ENCODE data around the gene FBXW9. TPM values are rescaled to one million over a fixed set of nuclear protein-coding genes. Genes with fewer than 3 reads are reported as not detected.

The FBXW9 gene
- total RNA-seq, 1 experiment from 2014 or later, result 14.0 TPM

DNA sequence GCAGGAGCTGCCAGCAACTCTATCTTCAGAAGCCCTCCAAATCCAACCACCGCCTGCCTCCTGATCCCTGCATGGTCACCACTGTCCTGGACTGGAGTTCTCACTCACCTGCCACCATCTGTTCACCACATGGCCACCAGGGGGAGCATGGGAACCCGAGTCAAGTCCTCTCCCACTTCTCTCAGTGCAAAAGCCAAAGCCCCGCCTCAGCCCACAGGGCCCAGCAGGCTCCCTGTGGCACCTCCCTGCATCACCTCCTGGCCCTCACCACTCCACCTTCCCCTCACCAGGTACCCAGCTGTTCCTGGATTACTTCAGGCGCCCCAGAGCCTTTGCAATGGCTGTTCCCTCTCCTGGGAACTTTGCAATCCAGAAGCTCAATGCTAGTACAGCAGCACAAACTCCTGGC, 20.0 kb downstream of the FBXW9 start:
- POLR2A ChIA-PET, result no interaction called here
- no peak overlapping the region for H3K4me2 ChIP-seq (ENCODE audit: low read length)
- H3K27me3 ChIP-seq (ENCODE audit: insufficient read depth, low read length), result no peaks in the 10 kb centered on the region
- BruUV-seq (replicated peaks), result no TSS peak
- peaks cover 25 to 58% of the 10 kb centered on the region in 2 experiments; a peak in 3 of 4 replicates for H3K36me3 ChIP-seq (ENCODE audit: control insufficient read depth in 1 of 2, insufficient read depth in 2 of 2, low read length in 2 of 2)
- CTCF ChIA-PET, result interaction anchor here (1.0 to 1.7 kb wide), 3 partner anchors 12 to 119 kb away, joined by 4 to 7 read pairs (median 4); no protein-coding TSS in a partner anchor
- no peak overlapping the region for H3K9ac ChIP-seq (ENCODE audit: low read length)
- H3K9me2 ChIP-seq (ENCODE audit: insufficient read depth), result no peaks in the 10 kb centered on the region
- intact Hi-C loops (cut with micrococcal nuclease), result loop anchor here (2.0 kb wide), 1 partner anchor 120 kb away; no protein-coding TSS in a partner anchor
- RAD21 ChIA-PET (ENCODE audit: low non-redundant PET in 1 of 2, low total read pairs in 2 of 2, uncharacterized antibody in 2 of 2, unreplicated experiment in 2 of 2), result no interaction called here
- ATAC-seq (peak; percentile 69), DNase-seq (ENCODE audit: low read depth, low spot score) (peak; percentile 67)
- peaks cover 30% of the 10 kb centered on the region for H3K79me2 ChIP-seq (ENCODE audit: insufficient read depth, low read length)
- H3K9me3 ChIP-seq (ENCODE audit: control insufficient read depth in 1 of 2, insufficient read depth in 1 of 2, low read depth in 1 of 2, low read length in 2 of 2), result no peaks in the 10 kb centered on the region
- H4K20me1 ChIP-seq (ENCODE audit: insufficient read depth), result no peaks in the 10 kb centered on the region
- H3K4me3 ChIP-seq (replicated peaks in 1 of 2; ENCODE audit: low read depth in 1 of 2, low read length in 2 of 2), result no peak overlapping the region
- H3K4me1 ChIP-seq (ENCODE audit: control insufficient read depth in 1 of 2, insufficient read depth in 2 of 2, low read length in 2 of 2), result peaks cover 5 to 13% of the 10 kb centered on the region in 2 experiments; a peak in 3 of 4 replicates
- TF ChIP-seq CEBPB (IDR thresholded peaks at IDR 0.05; ENCODE audit: low read depth) (no peak), FOSL1 (IDR thresholded peaks at IDR 0.05; ENCODE audit: low read depth) (no peak), SIN3A (IDR thresholded peaks at IDR 0.05; ENCODE audit: low read depth) (no peak), JUND (IDR thresholded peaks at IDR 0.05) (no peak), EGR1 (IDR thresholded peaks at IDR 0.05; ENCODE audit: low read depth) (no peak), SP1 (IDR thresholded peaks at IDR 0.05; ENCODE audit: low read depth) (no peak), RAD21 (IDR thresholded peaks at IDR 0.05; ENCODE audit: low read depth) (peak; percentile 63)
- TF ChIP-seq, protein P1, sequence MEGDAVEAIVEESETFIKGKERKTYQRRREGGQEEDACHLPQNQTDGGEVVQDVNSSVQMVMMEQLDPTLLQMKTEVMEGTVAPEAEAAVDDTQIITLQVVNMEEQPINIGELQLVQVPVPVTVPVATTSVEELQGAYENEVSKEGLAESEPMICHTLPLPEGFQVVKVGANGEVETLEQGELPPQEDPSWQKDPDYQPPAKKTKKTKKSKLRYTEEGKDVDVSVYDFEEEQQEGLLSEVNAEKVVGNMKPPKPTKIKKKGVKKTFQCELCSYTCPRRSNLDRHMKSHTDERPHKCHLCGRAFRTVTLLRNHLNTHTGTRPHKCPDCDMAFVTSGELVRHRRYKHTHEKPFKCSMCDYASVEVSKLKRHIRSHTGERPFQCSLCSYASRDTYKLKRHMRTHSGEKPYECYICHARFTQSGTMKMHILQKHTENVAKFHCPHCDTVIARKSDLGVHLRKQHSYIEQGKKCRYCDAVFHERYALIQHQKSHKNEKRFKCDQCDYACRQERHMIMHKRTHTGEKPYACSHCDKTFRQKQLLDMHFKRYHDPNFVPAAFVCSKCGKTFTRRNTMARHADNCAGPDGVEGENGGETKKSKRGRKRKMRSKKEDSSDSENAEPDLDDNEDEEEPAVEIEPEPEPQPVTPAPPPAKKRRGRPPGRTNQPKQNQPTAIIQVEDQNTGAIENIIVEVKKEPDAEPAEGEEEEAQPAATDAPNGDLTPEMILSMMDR (IDR thresholded peaks at IDR 0.05 in 2 of 3, conservative IDR thresholded peaks at IDR 0.05 in 1 of 3; ENCODE audit: borderline replicate concordance in 1 of 3, insufficient read depth in 1 of 3, low read depth in 2 of 3, low read length in 2 of 3), result peak; percentile 61 to 94 (median 91)
- no peak overlapping the region for H3K27ac ChIP-seq (ENCODE audit: low read depth, low read length)
- H2AFZ ChIP-seq (ENCODE audit: low read depth, low read length, poor library complexity, severe bottlenecking), result no peak overlapping the region

- DNase-seq (ENCODE audit: low read depth, low spot score) (no peak), ATAC-seq (no peak)
- peaks cover 25 to 58% of the 10 kb centered on the region in 2 experiments; a peak in 3 of 4 replicates for H3K36me3 ChIP-seq (ENCODE audit: control insufficient read depth in 1 of 2, insufficient read depth in 2 of 2, low read length in 2 of 2)
- no peak for TF ChIP-seq EGR1 (IDR thresholded peaks at IDR 0.05; ENCODE audit: low read depth)
- TF ChIP-seq, protein P2, sequence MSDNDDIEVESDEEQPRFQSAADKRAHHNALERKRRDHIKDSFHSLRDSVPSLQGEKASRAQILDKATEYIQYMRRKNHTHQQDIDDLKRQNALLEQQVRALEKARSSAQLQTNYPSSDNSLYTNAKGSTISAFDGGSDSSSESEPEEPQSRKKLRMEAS (IDR thresholded peaks at IDR 0.05), result no peak
- no peak for TF ChIP-seq CBX3 (IDR thresholded peaks at IDR 0.05; ENCODE audit: low read depth)
- no peak for TF ChIP-seq ZFX (IDR thresholded peaks at IDR 0.05)
- no peak for TF ChIP-seq ZBTB33 (IDR thresholded peaks at IDR 0.05; ENCODE audit: extremely low read depth, insufficient replicate concordance, low read length)
- no peak overlapping the region for H3K4me2 ChIP-seq (ENCODE audit: low read length)
- H3K9me3 ChIP-seq (ENCODE audit: control insufficient read depth in 1 of 2, insufficient read depth in 1 of 2, low read depth in 1 of 2, low read length in 2 of 2), result no peaks in the 10 kb centered on the region
- H3K9me2 ChIP-seq (ENCODE audit: insufficient read depth), result no peaks in the 10 kb centered on the region
- intact Hi-C loops (cut with micrococcal nuclease), result loop anchor here (2.0 kb wide), 1 partner anchor 121 kb away; no protein-coding TSS in a partner anchor
- no peak overlapping the region for H3K9ac ChIP-seq (ENCODE audit: low read length)
- no peak overlapping the region for H3K27ac ChIP-seq (ENCODE audit: low read depth, low read length)
- no peaks in the 10 kb centered on the region for H4K20me1 ChIP-seq (ENCODE audit: insufficient read depth)
- peaks cover 29% of the 10 kb centered on the region for H3K79me2 ChIP-seq (ENCODE audit: insufficient read depth, low read length)
- H2AFZ ChIP-seq (ENCODE audit: low read depth, low read length, poor library complexity, severe bottlenecking), result no peak overlapping the region
- no peak overlapping the region for H3K4me3 ChIP-seq (replicated peaks in 1 of 2; ENCODE audit: low read depth in 1 of 2, low read length in 2 of 2)
- CTCF ChIA-PET, result interaction anchor here (1.0 to 1.7 kb wide), 2 partner anchors 12 to 120 kb away, joined by 4 to 7 read pairs; no protein-coding TSS in a partner anchor
- no TSS peak for BruUV-seq (replicated peaks)
- peaks cover 5 to 13% of the 10 kb centered on the region in 2 experiments; a peak in 3 of 4 replicates for H3K4me1 ChIP-seq (ENCODE audit: control insufficient read depth in 1 of 2, insufficient read depth in 2 of 2, low read length in 2 of 2)
- H3K27me3 ChIP-seq (ENCODE audit: insufficient read depth, low read length), result no peaks in the 10 kb centered on the region
- RAD21 ChIA-PET (ENCODE audit: low non-redundant PET in 1 of 2, low total read pairs in 2 of 2, uncharacterized antibody in 2 of 2, unreplicated experiment in 2 of 2), result no interaction called here
- POLR2A ChIA-PET, result no interaction called here
These were observed 20.5 kb downstream of the FBXW9 start for GRCh38 chr19:12675940-12676339.
